Mononuclear cell (primary cell): Measurements from ENCODE around the gene NTNG1. TPM values are rescaled to one million over a fixed set of nuclear protein-coding genes. Genes with fewer than 3 reads are reported as not detected.

Source experiments
- H3K27me3 ChIP-seq: 2 replicates; pipeline ENCODE4 v1.6.0; 2011; ENCODE audit warnings: low read length, control low read depth; ENCODE audit not compliant: insufficient read depth
- H3K4me1 ChIP-seq: 2 replicates; pipeline ENCODE4 v1.5.1; 2011; ENCODE audit warnings: mild to moderate bottlenecking, low read length, control low read depth; ENCODE audit not compliant: insufficient read depth
- H3K4me3 ChIP-seq: 2 replicates; pipeline ENCODE4 v1.5.1; 2011; ENCODE audit warnings: mild to moderate bottlenecking, low read length, moderate library complexity
- H3K9me3 ChIP-seq: 2 replicates; pipeline ENCODE4 v1.5.1; 2011; ENCODE audit warnings: low read depth, mild to moderate bottlenecking, control low read depth, low read length
- total RNA-seq: library from RNA; depleted of rRNA; stranded (reverse); fragments of >200 nt; gene quantifications from one replicate; pipeline ENCODE4 v1.2.3, GENCODE V29; 2012

The NTNG1 gene
- total RNA-seq, 1 donor: 1.6 TPM

- H3K9me3 ChIP-seq: no peaks in the 10 kb centered on the region
- H3K4me1 ChIP-seq: no peaks in the 10 kb centered on the region
- H3K4me3 ChIP-seq: no peak overlapping the region
Measured at GRCh38 chr1:107250169-107250568, 109.3 kb downstream of the NTNG1 start.

GRCh38 chr1:107251083-107251482, 110.2 kb downstream of the NTNG1 start:
- Histone ChIP-seq H3K4me3 (no peak overlapping the region), H3K9me3 (no peaks in the 10 kb centered on the region), H3K4me1 (no peaks in the 10 kb centered on the region), H3K27me3 (no peaks in the 10 kb centered on the region)

More at GRCh38 chr1:107250169-107250568, 109.3 kb downstream of the NTNG1 start:
- H3K27me3 ChIP-seq: no peaks in the 10 kb centered on the region

- no peaks in the 10 kb centered on the region for H3K4me1 ChIP-seq
- no peaks in the 10 kb centered on the region for H3K27me3 ChIP-seq
- no peak overlapping the region for H3K4me3 ChIP-seq
- H3K9me3 ChIP-seq: no peaks in the 10 kb centered on the region
Measured at GRCh38 chr1:107251839-107252238, 111.0 kb downstream of the NTNG1 start.

- Histone ChIP-seq H3K27me3 (no peaks in the 10 kb centered on the region), H3K9me3 (no peaks in the 10 kb centered on the region)
Measured at GRCh38 chr1:107252271-107252670, 111.4 kb downstream of the NTNG1 start.

GRCh38 chr1:107254306-107254705, 113.5 kb downstream of the NTNG1 start:
- Histone ChIP-seq H3K9me3 (no peaks in the 10 kb centered on the region), H3K27me3 (no peaks in the 10 kb centered on the region), H3K4me1 (no peaks in the 10 kb centered on the region), H3K4me3 (no peak overlapping the region)

More at GRCh38 chr1:107252271-107252670, 111.4 kb downstream of the NTNG1 start:
- Histone ChIP-seq H3K4me1 (no peaks in the 10 kb centered on the region), H3K4me3 (no peak overlapping the region)

GRCh38 chr1:107255469-107255868, 114.6 kb downstream of the NTNG1 start:
- no peaks in the 10 kb centered on the region for H3K9me3 ChIP-seq
- H3K4me3 ChIP-seq: no peak overlapping the region
- H3K4me1 ChIP-seq: no peaks in the 10 kb centered on the region
- no peaks in the 10 kb centered on the region for H3K27me3 ChIP-seq

GRCh38 chr1:107262467-107263286, 121.8 kb downstream of the NTNG1 start:
- Histone ChIP-seq H3K4me3 (no peak overlapping the region), H3K9me3 (no peaks in the 10 kb centered on the region), H3K4me1 (no peaks in the 10 kb centered on the region), H3K27me3 (no peaks in the 10 kb centered on the region)

GRCh38 chr1:107263291-107263915, 122.6 kb downstream of the NTNG1 start:
- H3K27me3 ChIP-seq: no peaks in the 10 kb centered on the region
- H3K9me3 ChIP-seq: no peaks in the 10 kb centered on the region
- no peak overlapping the region for H3K4me3 ChIP-seq
- H3K4me1 ChIP-seq: no peaks in the 10 kb centered on the region

GRCh38 chr1:107264007-107264406, 123.2 kb downstream of the NTNG1 start:
- H3K27me3 ChIP-seq: no peaks in the 10 kb centered on the region
- H3K9me3 ChIP-seq: no peaks in the 10 kb centered on the region
- H3K4me3 ChIP-seq: no peak overlapping the region
- H3K4me1 ChIP-seq: no peaks in the 10 kb centered on the region

- Histone ChIP-seq H3K27me3 (no peaks in the 10 kb centered on the region), H3K4me3 (no peak overlapping the region), H3K4me1 (no peaks in the 10 kb centered on the region)
Measured at GRCh38 chr1:107264561-107264960, 123.7 kb downstream of the NTNG1 start.

GRCh38 chr1:107267489-107267888, 126.7 kb downstream of the NTNG1 start:
- Histone ChIP-seq H3K27me3 (no peaks in the 10 kb centered on the region), H3K4me3 (no peak overlapping the region), H3K4me1 (no peaks in the 10 kb centered on the region), H3K9me3 (no peaks in the 10 kb centered on the region)

More at GRCh38 chr1:107264561-107264960, 123.7 kb downstream of the NTNG1 start:
- no peaks in the 10 kb centered on the region for H3K9me3 ChIP-seq

- H3K4me3 ChIP-seq: no peak overlapping the region
- no peaks in the 10 kb centered on the region for H3K9me3 ChIP-seq
- H3K27me3 ChIP-seq: no peaks in the 10 kb centered on the region
- no peaks in the 10 kb centered on the region for H3K4me1 ChIP-seq
Measured at GRCh38 chr1:107272321-107272720, 131.5 kb downstream of the NTNG1 start.

GRCh38 chr1:107273515-107273914, 132.7 kb downstream of the NTNG1 start:
- Histone ChIP-seq H3K9me3 (no peaks in the 10 kb centered on the region), H3K4me3 (no peak overlapping the region), H3K27me3 (no peaks in the 10 kb centered on the region), H3K4me1 (no peaks in the 10 kb centered on the region)

GRCh38 chr1:107274227-107274626, 133.4 kb downstream of the NTNG1 start:
- Histone ChIP-seq H3K27me3 (no peaks in the 10 kb centered on the region), H3K4me3 (no peak overlapping the region), H3K4me1 (no peaks in the 10 kb centered on the region), H3K9me3 (no peaks in the 10 kb centered on the region)

GRCh38 chr1:107276247-107276646, 135.4 kb downstream of the NTNG1 start:
- no peaks in the 10 kb centered on the region for H3K4me1 ChIP-seq
- no peak overlapping the region for H3K4me3 ChIP-seq
- H3K27me3 ChIP-seq: no peaks in the 10 kb centered on the region
- no peaks in the 10 kb centered on the region for H3K9me3 ChIP-seq

GRCh38 chr1:107277022-107277421, 136.2 kb downstream of the NTNG1 start:
- no peaks in the 10 kb centered on the region for H3K27me3 ChIP-seq
- H3K4me1 ChIP-seq: no peaks in the 10 kb centered on the region
- H3K4me3 ChIP-seq: no peak overlapping the region
- H3K9me3 ChIP-seq: no peaks in the 10 kb centered on the region
